Motor neuron (in vitro differentiated cells): ENCODE data around the gene VIL1. TPM values are rescaled to one million over a fixed set of nuclear protein-coding genes. Genes with fewer than 3 reads are reported as not detected.
A peak's percentile ranks its signal among the peaks of the same experiment; 100 is the strongest.

ENCODE experiments used
- ATAC-seq, 8 experiments: fragments of 200-7000 bp; cut with Tn5 transposase; replicated peaks in 6 of 8; 2 replicates each; pipeline ENCODE4 v1.8.0; 2021; ENCODE audit warnings: mild to moderate bottlenecking in 8 of 8, moderate library complexity in 8 of 8
- H3K27ac ChIP-seq, 2 donors: fragments of 250-450 bp; sonication (Bioruptor Pico); 2 replicates each; pipeline ENCODE4 v1.9.0; 2021; ENCODE audit warnings: antibody characterized with exemption in 2 of 2, mild to moderate bottlenecking in 2 of 2, moderate library complexity in 1 of 2
- H3K4me1 ChIP-seq, 2 donors: fragments of 250-450 bp; sonication (Bioruptor Pico); replicated peaks in 1 of 2; 2 replicates each; pipeline ENCODE4 v1.6.1; 2021; ENCODE audit warnings: antibody characterized with exemption in 2 of 2, mild to moderate bottlenecking in 2 of 2, moderate library complexity in 1 of 2
- H3K4me3 ChIP-seq, 5 donors: fragments of 250-450 bp; sonication (Bioruptor Pico); 2 replicates each; pipeline ENCODE4 v1.9.0; 2021; ENCODE audit warnings: antibody characterized with exemption in 5 of 5, mild to moderate bottlenecking in 5 of 5, moderate library complexity in 4 of 5
- WGBS, 10 experiments: fragments of 450-650 bp; shearing (Covaris generic); methylation state at CpG; one replicate each; pipeline ENCODE4 v1.0.0; 2022; 5-methylcytosine and 5-hydroxymethylcytosine counted together
- in situ Hi-C, 9 experiments: fragments of 400-800 bp; cut with MboI; loops; one replicate each; pipeline ENCODE4 v1.15.0; 2021; ENCODE audit warnings: low sequenced_read_pairs in 9 of 9, low pct_unique_long_range_greater_than_20kb in 2 of 9; ENCODE audit not compliant: unreplicated experiment in 9 of 9
- total RNA-seq, 8 experiments: library from RNA; unstranded; fragments of 300-600 nt; gene quantifications; 2 replicates each; pipeline versions ENCODE4 v1.2.3 to v1.2.4, GENCODE V29; 2022

VIL1 gene
- total RNA-seq, 8 experiments from 2014 or later = 0.07 to 0.91 (median 0.33) TPM

DNA sequence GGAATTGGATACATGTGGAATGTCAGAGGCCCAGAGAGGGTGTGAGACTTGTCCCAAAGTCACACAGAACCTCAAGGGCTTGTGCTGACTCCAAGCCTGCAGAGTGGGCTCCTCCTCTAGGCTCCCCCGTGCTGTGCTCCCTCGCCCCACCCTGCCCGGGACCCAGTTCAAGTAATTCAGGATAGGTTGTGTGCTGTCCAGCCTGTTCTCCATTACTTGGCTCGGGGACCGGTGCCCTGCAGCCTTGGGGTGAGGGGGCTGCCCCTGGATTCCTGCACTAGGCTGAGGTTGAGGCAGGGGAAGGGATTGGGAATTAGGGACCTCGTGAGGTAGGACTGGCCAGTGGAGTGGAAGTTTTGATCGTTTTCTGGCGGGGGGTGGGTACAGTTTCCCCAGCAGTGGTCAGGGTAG lies 16.4 kb upstream of the VIL1 start:
- ATAC-seq = no peak
- in situ Hi-C loops = loop anchor here in 1 of 9 experiments (10.0 to 25.0 kb wide), 2 partner anchors 62 to 235 kb away; no protein-coding TSS in a partner anchor
- 82 to 100% methylated on average over 2 to 3 of the region's 8 CpGs; no CpG with 5 or more reads in 8 of the 10 experiments for WGBS, 10 experiments
- Histone ChIP-seq H3K27ac (no peak overlapping the region), H3K4me3 (no peak overlapping the region), H3K4me1 (peaks cover 27 to 42% of the 10 kb centered on the region in 2 donors)

DNA sequence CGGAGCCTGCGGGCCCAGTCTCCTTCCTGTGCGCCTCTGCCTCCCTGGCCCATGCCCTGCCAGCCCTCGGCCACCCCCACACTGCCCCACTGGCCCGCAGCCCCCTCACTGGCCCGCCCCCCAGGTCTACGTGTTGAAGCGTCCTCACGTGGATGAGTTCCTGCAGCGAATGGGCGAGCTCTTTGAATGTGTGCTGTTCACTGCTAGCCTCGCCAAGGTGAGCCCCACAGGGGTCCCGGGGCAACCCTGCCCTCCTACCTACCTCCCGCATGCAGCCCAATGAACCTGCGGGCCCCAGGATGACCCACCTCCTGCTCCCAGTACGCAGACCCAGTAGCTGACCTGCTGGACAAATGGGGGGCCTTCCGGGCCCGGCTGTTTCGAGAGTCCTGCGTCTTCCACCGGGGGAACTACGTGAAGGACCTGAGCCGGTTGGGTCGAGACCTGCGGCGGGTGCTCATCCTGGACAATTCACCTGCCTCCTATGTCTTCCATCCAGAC lies 16.0 kb upstream of the VIL1 start:
- H3K27ac ChIP-seq = no peak overlapping the region
- peaks cover 27 to 40% of the 10 kb centered on the region in 2 donors for H3K4me1 ChIP-seq
- in situ Hi-C loops = loop anchor here in 1 of 9 experiments (10.0 to 25.0 kb wide), 2 partner anchors 62 to 234 kb away; no protein-coding TSS in a partner anchor
- WGBS, 10 experiments = 90 to 100% methylated on average over 2 to 4 of the region's 26 CpGs; no CpG with 5 or more reads in 8 of the 10 experiments
- H3K4me3 ChIP-seq = no peak overlapping the region
- ATAC-seq = no peak

DNA sequence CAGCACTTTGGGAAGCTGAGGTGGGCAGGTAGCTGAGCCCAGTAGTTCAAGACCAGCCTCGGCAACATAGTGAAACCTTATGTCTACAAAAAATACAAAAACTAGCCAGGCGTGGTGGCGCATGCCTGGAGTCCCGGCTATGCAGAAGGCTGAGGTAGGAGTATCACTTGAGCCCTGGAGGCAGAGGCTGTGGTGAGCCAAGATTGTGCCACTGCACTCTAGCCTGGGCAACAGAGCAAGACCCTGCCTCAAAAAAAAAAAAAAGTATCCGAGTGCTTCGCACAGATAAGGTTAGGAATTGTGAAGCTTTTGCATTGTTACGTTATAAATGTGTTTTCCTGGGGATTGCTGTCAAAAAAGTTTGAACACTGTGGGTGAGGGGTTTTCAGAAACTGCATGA lies 15.1 kb upstream of the VIL1 start:
- in situ Hi-C loops = loop anchor here in 1 of 9 experiments (10.0 to 25.0 kb wide), 2 partner anchors 61 to 233 kb away; no protein-coding TSS in a partner anchor
- Histone ChIP-seq H3K27ac (no peak overlapping the region), H3K4me1 (peaks cover 27 to 31% of the 10 kb centered on the region in 2 donors), H3K4me3 (no peak overlapping the region)
- WGBS, 10 experiments = 67 to 100% (median 93%) methylated on average over 1 to 6 of the region's 7 CpGs; no CpG with 5 or more reads in 4 of the 10 experiments
- no peak for ATAC-seq

DNA sequence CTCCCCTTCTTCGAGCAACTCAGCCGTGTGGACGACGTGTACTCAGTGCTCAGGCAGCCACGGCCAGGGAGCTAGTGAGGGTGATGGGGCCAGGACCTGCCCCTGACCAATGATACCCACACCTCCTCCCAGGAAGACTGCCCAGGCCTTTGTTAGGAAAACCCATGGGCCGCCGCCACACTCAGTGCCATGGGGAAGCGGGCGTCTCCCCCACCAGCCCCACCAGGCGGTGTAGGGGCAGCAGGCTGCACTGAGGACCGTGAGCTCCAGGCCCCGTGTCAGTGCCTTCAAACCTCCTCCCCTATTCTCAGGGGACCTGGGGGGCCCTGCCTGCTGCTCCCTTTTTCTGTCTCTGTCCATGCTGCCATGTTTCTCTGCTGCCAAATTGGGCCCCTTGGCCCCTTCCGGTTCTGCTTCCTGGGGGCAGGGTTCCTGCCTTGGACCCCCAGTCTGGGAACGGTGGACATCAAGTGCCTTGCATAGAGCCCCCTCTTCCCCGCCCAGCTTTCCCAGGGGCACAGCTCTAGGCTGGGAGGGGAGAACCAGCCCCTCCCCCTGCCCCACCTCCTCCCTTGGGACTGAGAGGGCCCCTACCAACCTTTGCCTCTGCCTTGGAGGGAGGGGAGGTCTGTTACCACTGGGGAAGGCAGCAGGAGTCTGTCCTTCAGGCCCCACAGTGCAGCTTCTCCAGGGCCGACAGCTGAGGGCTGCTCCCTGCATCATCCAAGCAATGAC lies 14.4 kb upstream of the VIL1 start:
- 95 to 100% (median 95%) methylated on average over 1 to 4 of the region's 16 CpGs; no CpG with 5 or more reads in 7 of the 10 experiments for WGBS, 10 experiments
- ATAC-seq = no peak
- Histone ChIP-seq H3K4me3 (no peak overlapping the region), H3K27ac (peak overlapping the region in 1 of 2 donors; percentile 78), H3K4me1 (peaks cover 27 to 31% of the 10 kb centered on the region in 2 donors)
- in situ Hi-C loops = loop anchor here in 1 of 9 experiments (10.0 to 25.0 kb wide), 2 partner anchors 60 to 233 kb away; no protein-coding TSS in a partner anchor

DNA sequence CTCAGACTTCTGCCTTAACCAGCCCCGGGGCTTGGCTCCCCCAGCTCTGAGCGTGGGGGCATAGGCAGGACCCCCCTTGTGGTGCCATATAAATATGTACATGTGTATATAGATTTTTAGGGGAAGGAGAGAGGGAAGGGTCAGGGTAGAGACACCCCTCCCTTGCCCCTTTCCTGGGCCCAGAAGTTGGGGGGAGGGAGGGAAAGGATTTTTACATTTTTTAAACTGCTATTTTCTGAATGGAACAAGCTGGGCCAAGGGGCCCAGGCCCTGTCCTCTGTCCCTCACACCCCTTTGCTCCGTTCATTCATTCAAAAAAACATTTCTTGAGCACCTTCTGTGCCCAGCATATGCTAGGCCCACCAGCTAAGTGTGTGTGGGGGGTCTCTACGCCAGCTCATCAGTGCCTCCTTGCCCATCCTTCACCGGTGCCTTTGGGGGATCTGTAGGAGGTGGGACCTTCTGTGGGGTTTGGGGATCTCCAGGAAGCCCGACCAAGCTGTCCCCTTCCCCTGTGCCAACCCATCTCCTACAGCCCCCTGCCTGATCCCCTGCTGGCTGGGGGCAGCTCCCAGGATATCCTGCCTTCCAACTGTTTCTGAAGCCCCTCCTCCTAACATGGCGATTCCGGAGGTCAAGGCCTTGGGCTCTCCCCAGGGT lies 13.7 kb upstream of the VIL1 start:
- Histone ChIP-seq H3K4me3 (peak overlapping the region in 4 of 5 donors; percentile 34 to 42 (median 40)), H3K4me1 (peaks cover 27 to 31% of the 10 kb centered on the region in 2 donors), H3K27ac (peak overlapping the region; percentile 47 to 78)
- ATAC-seq = no peak
- in situ Hi-C loops = loop anchor here in 1 of 9 experiments (10.0 to 25.0 kb wide), 2 partner anchors 60 to 232 kb away; no protein-coding TSS in a partner anchor
- 17 to 100% (median 70%) methylated on average over 1 to 2 of the region's 8 CpGs; no CpG with 5 or more reads in 6 of the 10 experiments for WGBS, 10 experiments

DNA sequence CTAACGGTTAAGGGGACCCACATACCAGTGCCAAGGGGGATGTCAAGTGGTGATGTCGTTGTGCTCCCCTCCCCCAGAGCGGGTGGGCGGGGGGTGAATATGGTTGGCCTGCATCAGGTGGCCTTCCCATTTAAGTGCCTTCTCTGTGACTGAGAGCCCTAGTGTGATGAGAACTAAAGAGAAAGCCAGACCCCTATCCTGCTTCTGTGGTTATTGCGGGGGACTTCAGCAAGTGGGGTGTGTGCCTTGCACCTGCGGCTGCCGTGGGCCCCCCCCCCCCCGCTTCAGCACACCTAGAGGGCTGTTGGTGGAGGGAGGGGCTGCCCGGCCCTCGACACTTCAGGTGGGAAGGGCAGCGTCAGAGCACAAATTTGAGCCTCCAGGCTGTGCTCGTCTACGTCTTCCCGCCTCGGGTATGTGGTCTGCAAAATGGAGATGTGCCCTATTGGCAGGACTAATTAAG lies 13.1 kb upstream of the VIL1 start:
- H3K4me1 ChIP-seq = peaks cover 27 to 31% of the 10 kb centered on the region in 2 donors
- peak overlapping the region; percentile 47 to 78 for H3K27ac ChIP-seq
- H3K4me3 ChIP-seq = peak overlapping the region; percentile 34 to 59 (median 42)
- in situ Hi-C loops = loop anchor here in 1 of 9 experiments (10.0 to 25.0 kb wide), 2 partner anchors 59 to 232 kb away; no protein-coding TSS in a partner anchor
- ATAC-seq = peak in 5 of 8 experiments; percentile 0 to 2 (median 0)
- WGBS, 10 experiments = 15 to 20% methylated on average over 1 to 8 of the region's 15 CpGs; no CpG with 5 or more reads in 8 of the 10 experiments

- H3K4me3 ChIP-seq = peak overlapping the region; percentile 34 to 59 (median 42)
- ATAC-seq = peak; percentile 68 to 91 (median 88)
- in situ Hi-C loops = loop anchor here in 1 of 9 experiments (10.0 to 25.0 kb wide), 2 partner anchors 58 to 231 kb away; no protein-coding TSS in a partner anchor
- 0 to 10% (median 6%) methylated on average over 3 to 9 of the region's 56 CpGs; no CpG with 5 or more reads in 7 of the 10 experiments for WGBS, 10 experiments
- H3K4me1 ChIP-seq = peaks cover 22 to 26% of the 10 kb centered on the region in 2 donors
- H3K27ac ChIP-seq = peak overlapping the region; percentile 81 to 91
Observed at GRCh38 chr2:218406209-218406948, 12.5 kb upstream of the VIL1 start.

DNA sequence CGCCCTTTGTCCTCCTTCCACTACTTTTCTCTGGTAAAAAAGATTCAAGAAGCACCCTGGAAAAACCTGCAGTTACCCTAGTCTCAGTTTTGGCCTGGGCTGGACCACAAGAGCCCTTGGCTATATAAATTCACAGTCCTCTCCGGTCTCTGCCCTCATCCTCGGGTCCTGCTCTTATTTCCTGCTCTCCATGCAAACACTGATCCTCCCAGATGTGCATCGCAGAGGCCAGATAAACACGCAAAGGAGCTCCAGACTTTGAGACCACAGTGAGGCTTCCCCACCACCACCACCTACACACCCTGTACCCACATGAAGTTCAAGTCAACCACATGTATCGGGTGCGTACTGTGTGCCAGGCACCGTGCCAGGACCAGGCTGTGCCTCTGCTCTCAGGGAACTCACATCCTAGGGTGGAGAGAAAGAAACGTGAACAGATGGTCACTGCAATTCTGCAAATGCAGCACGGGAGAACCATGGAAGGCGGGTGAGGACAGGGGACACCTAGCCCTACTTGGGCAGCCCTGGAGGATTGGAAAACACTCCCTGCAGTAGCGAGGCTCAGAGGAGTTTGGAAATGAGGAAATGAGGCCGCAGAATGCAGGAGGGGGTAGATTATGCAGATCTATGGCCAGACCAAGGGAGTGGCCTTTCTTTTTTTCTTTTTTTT lies 11.8 kb upstream of the VIL1 start:
- ATAC-seq = peak in 6 of 8 experiments; percentile 1 to 47 (median 25)
- peaks cover 21 to 23% of the 10 kb centered on the region in 2 donors for H3K4me1 ChIP-seq
- in situ Hi-C loops = loop anchor here in 1 of 9 experiments (10.0 to 25.0 kb wide), 2 partner anchors 58 to 230 kb away; no protein-coding TSS in a partner anchor
- 0 to 68% (median 1%) methylated on average over 1 to 8 of the region's 13 CpGs; no CpG with 5 or more reads in 3 of the 10 experiments for WGBS, 10 experiments
- H3K27ac ChIP-seq = peak overlapping the region; percentile 81 to 91
- peak overlapping the region; percentile 34 to 59 (median 42) for H3K4me3 ChIP-seq

DNA sequence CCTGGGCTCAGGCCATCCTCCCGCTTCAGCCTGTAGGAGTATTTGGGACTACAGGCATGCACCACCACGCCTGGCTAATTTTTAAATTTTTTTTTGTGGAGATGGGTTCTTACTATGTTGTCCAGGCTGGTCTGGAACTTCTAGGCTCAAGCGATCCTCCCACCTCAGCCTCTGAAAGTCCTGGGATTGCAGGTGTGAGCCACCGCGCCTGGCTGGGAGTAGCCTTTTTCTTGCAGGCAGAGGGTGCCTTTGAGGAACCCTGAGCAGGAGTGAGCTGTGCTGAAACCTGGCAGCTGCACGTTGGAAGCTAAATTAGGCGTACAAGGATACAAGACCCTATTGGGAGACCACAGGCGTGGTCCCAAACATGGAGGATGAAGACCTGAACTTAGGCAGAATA lies 11.2 kb upstream of the VIL1 start:
- H3K4me3 ChIP-seq = no peak overlapping the region
- in situ Hi-C loops = loop anchor here in 1 of 9 experiments (10.0 to 25.0 kb wide), 2 partner anchors 57 to 230 kb away; no protein-coding TSS in a partner anchor
- no peak for ATAC-seq
- 30 to 100% (median 81%) methylated on average over 1 to 6 of the region's 8 CpGs for WGBS, 10 experiments
- no peak overlapping the region for H3K27ac ChIP-seq
- H3K4me1 ChIP-seq = peaks cover 21 to 23% of the 10 kb centered on the region in 2 donors

DNA sequence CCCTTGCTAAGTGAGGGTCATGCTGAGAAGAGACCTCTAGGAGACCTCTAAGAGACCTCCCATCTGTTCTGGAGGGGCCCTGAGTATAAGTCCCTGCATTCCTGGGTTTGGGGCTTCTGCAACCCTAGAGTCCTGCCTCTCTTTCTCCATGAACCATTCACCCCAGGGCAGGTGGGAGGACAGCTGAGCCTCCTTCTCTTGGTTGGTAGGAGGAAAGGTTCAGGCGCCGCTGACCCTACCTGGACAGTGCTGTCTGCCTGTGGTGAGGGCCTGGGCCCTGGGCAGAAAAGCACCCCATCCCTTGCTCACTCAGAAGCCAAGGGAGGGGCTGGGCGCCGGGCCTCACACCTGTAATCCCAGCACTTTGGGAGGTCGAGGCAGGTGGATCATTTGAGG lies 604 bp upstream of the VIL1 start:
- no peak overlapping the region for H3K27ac ChIP-seq
- ATAC-seq = no peak
- in situ Hi-C loops = loop anchor here in 1 of 9 experiments (25.0 kb wide), 1 partner anchor 219 kb away; no protein-coding TSS in a partner anchor
- H3K4me3 ChIP-seq = no peak overlapping the region
- no peaks in the 10 kb centered on the region for H3K4me1 ChIP-seq
- WGBS, 10 experiments = 80 to 100% (median 90%) methylated on average over 1 to 2 of the region's 5 CpGs; no CpG with 5 or more reads in 7 of the 10 experiments

GRCh38 chr2:218419630-218420216 lies 800 bp downstream of the VIL1 start:
- WGBS, 10 experiments = 71 to 100% (median 100%) methylated on average over 1 of the region's 7 CpGs; no CpG with 5 or more reads in 7 of the 10 experiments
- no peaks in the 10 kb centered on the region for H3K4me1 ChIP-seq
- in situ Hi-C loops = loop anchor here in 1 of 9 experiments (25.0 kb wide), 1 partner anchor 218 kb away; no protein-coding TSS in a partner anchor
- H3K27ac ChIP-seq = no peak overlapping the region
- ATAC-seq = no peak
- H3K4me3 ChIP-seq = no peak overlapping the region
